ENCODE data around the gene PFN1. TPM values are rescaled to one million over a fixed set of nuclear protein-coding genes. Genes with fewer than 3 reads are reported as not detected.

The PFN1 gene
- polyA plus RNA-seq (ENCODE audit: insufficient read length in 10 of 10): 100 to 1,000 TPM; 282 to 440 (median 354) TPM
- long read RNA-seq, donor 1, transcript PFN1-201 (3 exons, 1,291 nt): major isoform, 328 of 388 reads
- long read RNA-seq, donor 1, transcript PFN1-203 (2 exons, 1,173 nt): minor isoform, 41 of 388 reads
- long read RNA-seq, donor 1, partial matches to known transcripts: 9 of 388 reads
- long read RNA-seq, donor 1, other reads (novel, unspliced or antisense): 10 of 388 reads
- long read RNA-seq, donor 2, transcript PFN1-203 (2 exons, 1,173 nt): minor isoform, 31 of 313 reads
- long read RNA-seq, donor 2, transcript PFN1-201 (3 exons, 1,291 nt): major isoform, 241 of 313 reads
- long read RNA-seq, donor 2, partial matches to known transcripts: 32 of 313 reads
- long read RNA-seq, donor 2, other reads (novel, unspliced or antisense): 8 of 313 reads
- long read RNA-seq, donor 3: 0 reads
- long read RNA-seq, donor 4, transcript PFN1-203 (2 exons, 1,173 nt): minor isoform, 51 of 2,493 reads
- long read RNA-seq, donor 4, transcript PFN1-201 (3 exons, 1,291 nt): major isoform, 232 of 2,493 reads
- long read RNA-seq, donor 4, partial matches to known transcripts: 1,598 of 2,493 reads
- long read RNA-seq, donor 4, other reads (novel, unspliced or antisense): 612 of 2,493 reads
- long read RNA-seq, donor 5, transcript PFN1-203 (2 exons, 1,173 nt): minor isoform, 77 of 628 reads
- long read RNA-seq, donor 5, transcript PFN1-201 (3 exons, 1,291 nt): major isoform, 530 of 628 reads
- long read RNA-seq, donor 5, partial matches to known transcripts: 6 of 628 reads
- long read RNA-seq, donor 5, other reads (novel, unspliced or antisense): 15 of 628 reads
- long read RNA-seq, donor 6, transcript PFN1-203 (2 exons, 1,173 nt): minor isoform, 59 of 4,180 reads
- long read RNA-seq, donor 6, transcript PFN1-201 (3 exons, 1,291 nt): major isoform, 374 of 4,180 reads
- long read RNA-seq, donor 6, partial matches to known transcripts: 2,770 of 4,180 reads
- long read RNA-seq, donor 6, other reads (novel, unspliced or antisense): 977 of 4,180 reads
- long read RNA-seq, donor 7, transcript PFN1-203 (2 exons, 1,173 nt): minor isoform, 45 of 2,833 reads
- long read RNA-seq, donor 7, transcript PFN1-201 (3 exons, 1,291 nt): major isoform, 298 of 2,833 reads
- long read RNA-seq, donor 7, partial matches to known transcripts: 1,853 of 2,833 reads
- long read RNA-seq, donor 7, other reads (novel, unspliced or antisense): 637 of 2,833 reads
- long read RNA-seq, donor 8, transcript PFN1-203 (2 exons, 1,173 nt): minor isoform, 52 of 330 reads
- long read RNA-seq, donor 8, transcript PFN1-201 (3 exons, 1,291 nt): major isoform, 267 of 330 reads
- long read RNA-seq, donor 8, partial matches to known transcripts: 0 of 330 reads
- long read RNA-seq, donor 8, other reads (novel, unspliced or antisense): 11 of 330 reads
- long read RNA-seq, donor 9, transcript PFN1-203 (2 exons, 1,173 nt): minor isoform, 8 of 516 reads
- long read RNA-seq, donor 9, transcript PFN1-201 (3 exons, 1,291 nt): major isoform, 61 of 516 reads
- long read RNA-seq, donor 9, partial matches to known transcripts: 334 of 516 reads
- long read RNA-seq, donor 9, other reads (novel, unspliced or antisense): 113 of 516 reads

DNA sequence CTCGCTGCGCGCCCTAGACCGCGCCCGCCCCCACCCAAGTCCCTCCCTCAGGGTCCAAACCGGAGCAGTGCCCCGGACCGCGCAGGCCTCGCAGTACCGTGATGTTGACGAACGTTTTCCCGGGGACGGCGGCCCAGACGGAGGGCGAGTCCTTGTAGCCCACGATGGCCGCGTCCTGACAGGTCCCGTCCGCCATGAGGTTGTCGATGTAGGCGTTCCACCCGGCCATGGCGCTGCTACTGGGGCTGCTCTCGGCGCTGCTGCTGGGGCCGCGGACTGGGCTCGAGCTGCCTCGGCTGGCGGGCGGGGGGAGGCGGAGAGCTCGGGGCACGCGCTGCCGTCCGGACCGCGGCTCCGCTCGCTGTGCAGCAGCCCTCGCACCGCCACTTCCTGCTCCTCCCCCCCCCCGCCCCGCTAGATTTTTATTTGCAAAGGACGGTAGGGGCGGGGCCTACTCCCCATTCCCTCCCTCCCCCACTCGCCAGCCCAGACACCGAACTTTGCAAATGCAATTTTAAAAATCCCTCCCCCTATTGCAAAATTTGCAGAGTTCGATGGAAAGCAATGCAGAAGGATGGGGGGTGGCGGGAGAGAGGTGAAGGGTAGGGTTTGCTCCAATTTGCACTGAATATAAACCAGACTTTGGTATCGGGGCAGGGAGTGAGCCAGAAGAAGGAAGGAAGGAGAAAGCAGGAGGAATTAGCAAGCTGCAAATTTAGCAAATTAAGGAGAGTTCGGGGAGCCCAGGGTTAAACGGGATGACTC, at the start of gene PFN1:
PFN1 (minus strand) TSS at position 365 of the 765 bp plus-strand sequence; CDS start at position 229, 136 bp downstream.
- peak; percentile 94 to 98 (median 94) for DNase-seq

DNA sequence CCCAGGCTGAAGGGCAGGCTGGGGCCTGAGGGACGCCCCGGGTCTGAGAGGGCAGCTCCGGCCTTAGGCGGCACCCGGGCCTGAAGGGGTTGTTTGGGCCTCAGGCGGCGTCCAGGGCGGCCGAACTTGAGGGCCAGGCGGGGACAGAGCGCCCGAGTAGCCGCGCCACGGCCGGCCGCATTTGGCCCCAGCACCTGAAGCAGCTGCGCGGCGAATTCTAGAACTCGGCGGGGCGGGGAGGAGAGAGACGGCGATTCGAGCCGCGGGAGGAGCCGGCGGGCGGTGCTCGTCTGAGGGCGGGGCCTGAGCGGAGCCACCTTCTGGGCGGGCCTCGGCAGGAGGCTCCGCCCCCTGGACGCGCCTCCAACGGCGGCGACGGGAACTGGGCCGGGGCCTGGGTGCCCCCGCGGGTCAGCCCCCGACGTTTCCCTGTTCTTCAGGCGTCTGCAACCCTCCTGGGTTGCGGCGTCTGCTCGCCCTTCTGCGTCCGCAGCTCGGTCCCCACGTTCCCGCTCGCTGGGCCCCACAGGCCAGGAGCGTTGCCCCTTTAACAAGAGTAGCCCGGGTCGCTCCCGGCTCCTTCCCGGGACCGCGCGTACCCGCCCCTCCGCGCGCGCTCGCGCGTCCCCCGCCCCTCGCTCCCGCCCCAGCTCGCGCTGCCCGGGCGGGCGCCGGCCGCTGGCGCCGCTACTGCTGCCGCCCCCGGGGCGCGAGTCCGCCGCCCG, 49.1 kb upstream of the PFN1 start, which contains the start of the genes INCA1 and KIF1C:
INCA1 (minus strand) TSS at position 221 of the 725 bp plus-strand sequence. CDS start 3,085 bp downstream, outside the sequence.
KIF1C (plus strand) TSS at position 649 of the 725 bp plus-strand sequence. CDS start 2,297 bp downstream, outside the sequence.
- DNase-seq: peak; percentile 91 to 98 (median 94)

DNA sequence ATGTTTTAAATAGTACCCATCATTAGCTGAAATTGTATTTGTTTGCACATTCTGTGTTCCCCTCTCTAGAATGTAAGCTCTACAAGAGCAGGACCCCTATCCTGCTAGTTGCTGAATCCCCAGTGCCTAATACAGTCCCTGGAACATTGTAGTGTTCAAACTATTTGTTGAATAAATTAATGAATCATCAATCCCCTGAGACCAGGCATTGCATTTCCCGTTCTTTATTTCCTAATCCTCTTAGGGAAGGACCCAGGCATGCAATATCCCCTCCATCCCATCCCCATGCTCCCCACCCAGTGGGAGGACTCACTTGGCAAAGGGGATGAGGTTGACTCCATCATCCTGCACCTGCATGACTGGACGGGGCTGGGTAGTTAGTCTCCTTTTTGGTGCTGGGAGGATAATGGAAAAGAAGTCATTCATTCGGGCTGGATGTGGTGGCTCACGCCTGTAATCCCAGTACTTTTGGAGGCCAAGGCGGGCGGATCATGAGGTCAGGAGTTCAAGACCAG, 45.8 kb upstream of the PFN1 start:
- DNase-seq: no peak

DNA sequence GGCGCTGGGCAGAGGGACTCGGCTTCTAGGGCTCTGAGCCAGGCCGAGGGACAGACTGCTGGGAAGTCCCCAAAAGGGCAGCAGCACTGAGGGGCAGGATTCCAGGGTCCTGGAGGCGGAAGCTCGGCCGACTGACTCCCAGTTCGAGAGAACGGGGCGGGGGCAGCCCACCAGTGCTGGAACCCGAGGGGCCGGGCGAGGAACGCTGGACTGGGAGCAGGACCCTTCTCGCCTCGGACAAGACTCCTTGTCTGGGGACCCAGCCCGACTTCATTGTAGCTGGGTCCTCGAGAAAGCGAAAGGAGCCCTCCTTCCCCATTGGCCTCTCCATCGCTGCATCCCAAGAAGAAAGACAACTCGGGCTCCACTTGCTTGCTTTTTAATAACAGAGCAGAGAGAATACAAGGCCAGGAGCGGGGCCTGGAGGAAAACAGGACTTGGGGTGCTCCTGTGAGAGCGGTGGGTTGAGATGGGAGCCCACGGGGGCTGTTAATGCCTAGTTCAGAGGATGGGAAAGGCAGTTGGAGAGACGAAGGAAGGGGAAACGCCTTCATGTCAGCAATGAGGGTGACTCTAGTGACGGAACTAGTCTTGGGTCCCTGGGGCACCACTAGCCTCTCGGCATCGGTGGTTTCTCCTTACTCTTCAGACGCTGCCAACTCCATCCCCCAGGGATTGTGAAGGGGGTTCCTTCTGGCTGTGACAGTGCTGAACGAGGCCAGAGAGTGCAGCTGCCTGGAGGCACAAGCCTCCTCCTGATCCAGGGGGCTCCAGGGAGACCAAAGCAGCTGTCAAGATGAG, 39.6 kb upstream of the PFN1 start:
- DNase-seq: peak in 2 of 3 donors; percentile 36 to 80

DNA sequence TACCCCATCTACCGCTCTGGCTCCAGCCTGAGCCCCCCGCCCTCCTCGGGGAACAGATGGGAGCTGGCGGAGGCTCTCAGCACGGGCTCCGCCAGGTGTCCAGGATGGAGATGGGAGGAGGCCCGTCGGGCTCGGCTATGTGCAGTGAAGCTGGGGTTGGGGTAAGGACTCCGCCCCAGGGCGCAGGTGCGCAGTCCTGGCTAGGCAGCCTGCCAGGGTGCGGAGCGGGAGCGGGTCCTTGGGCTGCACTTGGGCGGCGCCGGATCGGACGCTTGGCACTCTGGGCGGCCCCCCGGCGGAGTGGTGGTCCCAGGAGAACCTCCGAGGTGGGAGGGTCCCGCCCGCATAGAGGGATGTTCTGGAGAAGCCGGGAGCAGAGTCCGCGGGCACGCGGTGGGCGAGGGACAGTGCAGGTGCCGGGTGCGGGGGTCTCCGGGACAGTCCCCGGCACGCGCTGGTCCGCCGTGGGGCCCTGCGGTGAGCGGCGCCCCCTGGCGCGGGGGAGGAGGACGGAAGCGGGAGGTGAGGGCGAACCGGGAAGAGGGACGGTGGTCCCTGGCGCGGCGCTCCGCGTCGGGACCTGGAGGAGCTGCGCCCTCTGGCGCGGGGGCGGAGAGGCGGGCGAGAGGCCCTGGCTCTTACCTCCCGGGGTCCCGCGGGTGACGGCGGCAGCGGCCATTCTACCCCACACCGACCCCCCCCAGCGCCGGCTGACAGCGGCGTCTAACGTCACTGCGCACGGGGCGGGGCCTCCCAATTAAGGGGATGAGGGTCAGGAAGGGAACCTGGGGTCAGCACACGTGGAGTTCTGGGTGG, 38.8 kb upstream of the PFN1 start, which contains the start of gene CAMTA2:
CAMTA2 (minus strand) TSS at position 725 of the 816 bp plus-strand sequence. CDS start 1,453 bp downstream, outside the sequence.
- DNase-seq: peak; percentile 81 to 96 (median 87)

DNA sequence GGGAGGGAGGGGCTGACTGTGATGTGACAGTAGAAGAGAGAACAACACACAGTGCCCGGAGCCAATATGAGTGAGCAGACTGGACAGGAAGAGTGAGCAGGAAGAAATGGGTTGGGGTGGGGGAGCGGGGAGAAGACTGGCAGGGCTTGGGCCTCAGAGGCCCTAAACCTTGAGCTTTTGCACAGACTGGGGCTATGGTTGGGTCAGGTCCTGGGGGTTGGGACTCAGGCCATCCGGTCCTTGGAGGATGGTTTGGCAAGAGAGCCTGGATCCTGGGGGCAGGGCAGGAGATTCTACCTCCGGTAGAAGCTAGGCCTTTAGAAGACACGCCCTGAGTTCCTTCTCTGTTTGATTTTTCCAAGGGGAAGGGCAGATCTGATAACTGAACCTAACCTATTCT, 38.1 kb upstream of the PFN1 start:
- no peak for DNase-seq

DNA sequence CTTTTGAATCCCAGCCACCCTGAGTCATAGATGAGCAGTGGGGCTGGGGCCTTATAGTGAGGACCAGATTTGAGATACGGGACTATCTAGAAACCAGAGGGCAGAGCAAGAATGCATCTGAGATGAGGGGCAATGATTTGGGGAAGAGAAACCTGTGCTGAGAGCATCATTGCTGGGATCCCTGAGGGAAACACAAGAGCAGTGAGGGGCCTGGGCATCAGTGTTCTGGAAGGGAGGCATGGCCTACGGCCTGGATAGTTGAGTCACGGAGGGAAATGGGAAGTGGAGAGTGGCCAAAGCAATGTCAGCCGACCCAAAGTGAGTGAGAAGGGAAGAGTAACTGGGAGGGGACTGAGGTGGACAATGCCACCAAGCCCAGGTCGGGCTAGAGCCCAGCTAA, 34.0 kb upstream of the PFN1 start:
- no peak for DNase-seq

DNA sequence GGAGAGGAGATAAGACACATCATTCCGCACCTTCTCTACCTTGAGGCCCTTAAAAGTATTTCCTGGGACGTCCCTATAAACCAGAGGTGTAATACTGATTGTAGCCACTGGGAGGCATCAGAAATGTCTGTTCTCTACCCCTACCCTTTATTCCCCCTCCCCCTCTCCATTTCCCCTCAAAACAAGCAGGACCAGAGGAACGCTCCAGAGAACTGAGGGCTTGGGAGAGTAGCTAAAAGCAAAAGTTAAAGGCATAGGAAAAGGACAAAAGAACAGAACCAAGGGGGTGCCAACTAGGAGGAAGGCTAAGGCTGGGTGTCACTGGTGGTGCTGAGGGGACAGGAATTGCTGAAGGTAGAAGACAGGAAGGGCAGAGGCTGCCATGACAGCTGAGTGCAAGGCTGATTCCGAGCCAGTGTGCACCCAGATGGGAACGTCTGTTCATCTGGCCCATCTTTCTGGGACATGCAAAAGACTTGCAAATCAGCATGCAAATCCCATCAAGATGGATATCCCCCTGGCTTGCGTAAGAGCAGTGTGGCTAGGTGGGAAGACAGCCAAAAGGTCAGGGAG, 32.4 kb upstream of the PFN1 start:
- DNase-seq: peak in 2 of 3 donors; percentile 66 to 80

DNA sequence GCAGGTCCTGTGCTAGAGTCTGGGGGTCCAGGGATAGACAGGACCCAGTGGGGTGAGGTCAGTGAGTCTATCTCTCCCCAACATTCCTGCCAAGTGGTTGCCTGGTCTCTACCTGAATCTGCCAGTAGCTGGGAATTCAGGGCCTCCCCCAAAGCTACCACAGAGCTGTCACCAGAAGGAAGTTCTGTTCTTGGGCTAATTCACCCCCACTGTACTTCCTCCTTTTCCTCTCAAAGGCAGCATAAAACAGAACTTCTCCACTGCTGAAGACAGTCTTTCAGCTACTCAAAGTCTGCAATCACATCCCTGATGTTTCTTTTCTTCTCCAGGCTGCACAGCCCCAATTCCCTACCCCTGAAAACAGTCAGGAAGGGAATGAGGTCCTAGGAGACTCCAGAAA, 30.4 kb upstream of the PFN1 start:
- no peak for DNase-seq

DNA sequence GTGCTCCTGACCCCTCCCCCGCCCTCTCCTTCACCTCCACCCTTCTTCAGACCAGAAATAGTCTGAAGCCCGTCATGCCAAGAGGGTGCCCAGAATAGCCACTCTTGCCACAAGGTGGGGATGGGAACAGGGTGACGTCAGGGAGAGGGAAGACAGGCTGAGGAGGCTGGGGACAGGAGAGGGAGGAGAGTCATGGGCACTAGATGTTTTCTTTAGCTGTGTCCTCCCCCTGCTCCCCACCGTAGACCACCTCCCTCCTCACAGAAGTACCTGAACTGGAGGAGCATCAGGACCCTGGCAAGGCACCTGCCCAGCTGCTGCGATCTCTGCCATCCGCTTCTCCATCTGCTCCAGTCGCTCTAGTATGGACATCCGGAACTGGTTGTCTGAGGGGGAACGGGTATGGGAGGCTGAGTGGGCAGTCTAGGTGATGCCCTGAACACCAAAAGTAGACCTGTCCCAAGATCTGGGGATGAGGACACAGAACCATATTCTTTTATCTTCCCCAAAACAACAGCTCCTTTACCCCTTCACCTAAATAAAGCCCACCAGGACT, 25.9 kb upstream of the PFN1 start:
- DNase-seq: no peak

DNA sequence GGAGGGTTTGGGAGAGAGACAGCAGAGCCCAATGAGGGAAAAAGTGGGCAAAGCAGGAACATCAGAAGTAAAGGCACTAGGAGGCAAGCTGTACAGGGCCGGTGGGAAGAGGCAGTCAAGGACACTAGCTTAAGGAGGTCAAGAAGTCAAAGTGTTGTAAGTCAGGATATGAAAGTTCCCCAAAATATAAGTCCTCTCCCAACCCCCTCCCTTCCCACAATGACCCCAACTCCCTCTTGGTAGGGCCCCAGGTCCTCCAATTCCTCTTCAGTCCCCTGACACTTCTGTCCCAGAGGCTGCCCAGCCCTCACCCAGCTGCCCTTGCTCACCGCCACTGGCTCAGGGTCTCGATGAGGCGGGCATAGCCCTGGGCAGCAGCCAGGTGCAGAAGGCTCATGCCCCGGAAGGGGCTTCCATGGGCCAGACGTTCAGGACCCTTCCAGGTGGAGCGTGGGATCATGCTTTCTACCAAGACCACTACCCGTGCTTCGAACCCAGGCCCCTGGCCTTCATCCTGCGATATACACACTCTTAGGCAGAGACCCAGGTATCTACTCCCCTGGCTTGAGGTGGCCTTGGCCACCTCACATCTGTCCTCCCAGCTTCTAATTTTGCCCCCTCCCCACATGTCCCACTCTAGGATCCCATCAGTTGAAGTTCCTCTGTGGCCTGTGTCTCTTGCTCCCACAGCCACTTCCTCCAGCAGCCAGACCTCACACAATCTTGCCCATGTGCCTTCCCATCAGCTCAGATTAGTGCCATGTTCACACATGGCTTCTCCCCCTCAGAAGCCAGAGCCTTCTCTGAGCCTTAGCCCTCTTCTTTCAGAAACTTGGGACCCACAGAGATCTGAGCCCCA, 25.2 kb upstream of the PFN1 start:
- no peak for DNase-seq

DNA sequence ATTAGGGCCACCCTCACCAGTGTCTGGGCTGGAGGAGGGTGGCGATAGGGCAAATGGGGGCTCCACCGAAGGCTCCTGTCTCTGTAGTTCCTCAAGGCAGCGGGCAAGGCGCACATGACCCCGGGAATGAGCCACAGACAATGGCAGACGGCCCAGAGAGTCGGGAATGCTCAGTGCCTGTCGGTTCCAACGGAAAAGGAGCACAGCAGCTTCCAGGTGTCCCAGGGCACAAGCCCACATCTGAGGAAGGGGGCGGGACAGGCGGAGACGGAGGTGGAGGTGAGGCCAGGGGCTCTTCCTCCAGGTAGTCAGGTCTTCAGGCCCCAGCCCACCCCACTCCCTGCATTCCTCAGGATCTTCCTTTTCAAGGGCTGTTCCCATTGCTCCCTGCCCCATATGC, 24.4 kb upstream of the PFN1 start:
- DNase-seq: no peak

DNA sequence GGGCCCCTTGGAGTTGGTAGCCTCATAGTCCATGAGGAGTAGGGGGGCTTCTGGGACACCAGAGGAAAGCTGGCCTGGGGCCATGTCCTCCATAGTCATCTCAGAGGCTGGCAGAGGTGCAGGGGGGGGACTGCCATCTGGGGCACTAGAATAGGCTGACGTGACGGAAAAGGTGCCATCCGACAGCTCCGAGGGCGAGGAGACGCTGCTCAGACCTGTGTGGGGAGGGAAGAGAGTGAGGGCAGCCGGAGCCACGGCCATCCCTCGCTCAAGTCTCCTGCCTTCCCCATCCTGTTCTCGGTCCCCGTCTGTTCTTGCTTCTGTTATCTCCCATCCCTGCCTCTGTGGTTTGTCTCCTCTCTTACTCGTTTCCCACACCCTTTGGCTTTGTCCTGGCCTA, 24.0 kb upstream of the PFN1 start:
- DNase-seq: no peak

DNA sequence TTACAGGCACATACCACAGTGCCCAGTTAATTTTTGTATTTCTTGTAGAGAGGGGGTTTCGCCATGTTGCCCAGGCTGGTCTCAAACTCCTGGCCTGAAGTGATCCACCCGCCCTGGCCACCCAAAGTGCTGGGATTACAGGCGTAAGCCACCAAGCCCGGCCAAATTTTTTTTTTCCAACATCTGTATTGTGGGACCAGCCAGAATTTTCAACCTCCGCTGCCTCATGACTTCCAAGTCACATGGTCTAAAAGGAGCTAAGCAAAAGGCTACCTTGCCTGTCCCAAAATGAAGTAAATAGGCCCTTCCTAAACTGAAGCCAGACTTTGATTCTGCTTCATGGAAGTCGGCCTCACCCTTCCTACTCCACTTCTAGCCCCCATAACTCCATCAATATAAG, 23.5 kb upstream of the PFN1 start:
- DNase-seq: no peak

DNA sequence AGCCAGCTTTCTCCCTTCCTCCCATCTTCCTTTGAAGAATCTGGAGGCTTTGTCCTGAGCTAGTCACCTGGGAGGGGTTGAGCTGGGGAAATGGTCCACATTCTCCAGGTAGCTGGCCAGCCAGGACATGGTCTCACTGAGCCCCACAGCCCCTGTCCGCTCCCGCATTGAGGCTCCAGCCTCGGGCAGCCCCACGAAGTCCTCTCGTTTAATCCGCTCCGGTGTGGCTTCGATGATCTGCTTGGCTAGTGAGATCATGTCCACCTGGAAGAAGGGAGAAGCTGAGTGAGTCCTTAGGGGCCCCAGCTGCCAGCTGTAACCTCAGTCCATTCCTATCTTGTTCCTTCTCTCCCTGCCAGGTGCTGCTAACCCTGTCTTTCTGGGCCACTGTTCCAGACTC, 21.9 kb upstream of the PFN1 start:
- DNase-seq: no peak

All from muscle of back (tissue), 13 donors.